GM13977 (cell line): Measurements from ENCODE around the gene TEF.

ENCODE experiments used
- DNase-seq: peaks from one replicate; pipeline ENCODE4 v3.0.0; 2012; ENCODE audit warnings: low spot score
- in situ Hi-C: fragments of 300-500 bp; cut with MboI; formaldehyde crosslinking; loops from one replicate; pipeline ENCODE4 v1.12.0; 2022; ENCODE audit warnings: low sequenced_read_pairs, low pct_unique_long_range_greater_than_20kb, mixed read lengths, inconsistent platforms; ENCODE audit not compliant: unreplicated experiment
- TF ChIP-seq, protein P1 (sequence below): IDR thresholded peaks from 2 replicates; pipeline ENCODE4 v1.5.1; 2012; ENCODE audit warnings: mild to moderate bottlenecking, control low read depth; ENCODE audit not compliant: insufficient read depth; ENCODE audit errors: extremely low read depth, missing control alignments

Gene TEF

DNA sequence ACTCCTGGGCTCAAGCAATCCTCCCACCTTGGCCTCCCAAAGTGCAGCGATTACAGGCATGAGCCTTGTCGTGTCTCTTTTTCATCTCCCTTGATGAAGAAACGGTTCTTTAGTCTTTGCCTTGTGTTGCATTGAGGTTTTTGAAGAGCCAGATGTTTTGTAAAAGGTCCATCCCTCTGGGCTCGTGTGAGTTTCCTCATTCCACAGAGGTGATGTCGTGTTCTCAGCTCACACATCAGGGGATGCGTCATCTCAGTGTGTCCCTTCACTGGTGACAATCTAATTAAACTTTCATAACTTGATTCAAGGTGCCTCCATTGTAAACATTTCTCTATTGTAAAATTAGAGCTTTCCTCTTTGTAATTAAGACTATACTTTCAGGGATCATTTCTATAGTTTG lies 29.7 kb upstream of the TEF start:
- no peak for DNase-seq
- TF ChIP-seq, protein P1, sequence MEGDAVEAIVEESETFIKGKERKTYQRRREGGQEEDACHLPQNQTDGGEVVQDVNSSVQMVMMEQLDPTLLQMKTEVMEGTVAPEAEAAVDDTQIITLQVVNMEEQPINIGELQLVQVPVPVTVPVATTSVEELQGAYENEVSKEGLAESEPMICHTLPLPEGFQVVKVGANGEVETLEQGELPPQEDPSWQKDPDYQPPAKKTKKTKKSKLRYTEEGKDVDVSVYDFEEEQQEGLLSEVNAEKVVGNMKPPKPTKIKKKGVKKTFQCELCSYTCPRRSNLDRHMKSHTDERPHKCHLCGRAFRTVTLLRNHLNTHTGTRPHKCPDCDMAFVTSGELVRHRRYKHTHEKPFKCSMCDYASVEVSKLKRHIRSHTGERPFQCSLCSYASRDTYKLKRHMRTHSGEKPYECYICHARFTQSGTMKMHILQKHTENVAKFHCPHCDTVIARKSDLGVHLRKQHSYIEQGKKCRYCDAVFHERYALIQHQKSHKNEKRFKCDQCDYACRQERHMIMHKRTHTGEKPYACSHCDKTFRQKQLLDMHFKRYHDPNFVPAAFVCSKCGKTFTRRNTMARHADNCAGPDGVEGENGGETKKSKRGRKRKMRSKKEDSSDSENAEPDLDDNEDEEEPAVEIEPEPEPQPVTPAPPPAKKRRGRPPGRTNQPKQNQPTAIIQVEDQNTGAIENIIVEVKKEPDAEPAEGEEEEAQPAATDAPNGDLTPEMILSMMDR, result no peak
- in situ Hi-C loops, result no loop called here

DNA sequence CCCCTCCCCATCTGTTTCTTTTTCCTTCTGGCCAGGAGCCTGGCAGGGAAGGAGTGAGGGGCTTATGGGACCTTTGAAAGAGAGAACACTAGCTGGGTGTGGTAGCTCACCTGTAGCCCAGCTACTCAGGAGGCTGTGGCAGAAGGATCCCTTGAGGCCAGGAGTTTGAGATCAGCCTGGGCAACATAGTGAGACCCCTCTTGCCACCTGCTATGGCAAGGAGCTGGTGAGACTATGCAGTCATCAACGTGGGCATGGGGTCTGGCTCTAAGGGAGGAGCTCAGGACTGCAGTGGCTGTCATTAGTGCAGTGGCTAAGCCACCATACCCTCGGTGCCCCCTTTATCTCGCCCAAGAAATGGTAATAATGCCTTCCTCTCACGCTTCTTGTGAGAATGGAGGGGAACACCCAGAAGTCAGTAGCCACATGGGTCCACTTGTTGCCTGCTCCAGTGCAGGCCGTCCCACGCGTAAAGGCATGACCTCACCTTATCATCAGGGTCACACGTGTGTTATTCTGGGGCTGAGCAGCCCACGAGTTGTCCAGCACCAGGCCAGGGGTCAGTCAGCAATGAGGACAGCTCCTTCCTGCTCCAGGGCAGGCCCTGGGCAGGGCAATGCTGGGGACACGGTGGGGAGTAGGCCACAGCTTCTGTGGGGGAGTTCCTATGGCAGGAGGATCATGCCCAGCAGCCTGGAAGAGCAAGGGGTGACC lies 27.7 kb upstream of the TEF start:
- in situ Hi-C loops, result no loop called here
- TF ChIP-seq, protein P1, result no peak
- DNase-seq, result no peak

DNA sequence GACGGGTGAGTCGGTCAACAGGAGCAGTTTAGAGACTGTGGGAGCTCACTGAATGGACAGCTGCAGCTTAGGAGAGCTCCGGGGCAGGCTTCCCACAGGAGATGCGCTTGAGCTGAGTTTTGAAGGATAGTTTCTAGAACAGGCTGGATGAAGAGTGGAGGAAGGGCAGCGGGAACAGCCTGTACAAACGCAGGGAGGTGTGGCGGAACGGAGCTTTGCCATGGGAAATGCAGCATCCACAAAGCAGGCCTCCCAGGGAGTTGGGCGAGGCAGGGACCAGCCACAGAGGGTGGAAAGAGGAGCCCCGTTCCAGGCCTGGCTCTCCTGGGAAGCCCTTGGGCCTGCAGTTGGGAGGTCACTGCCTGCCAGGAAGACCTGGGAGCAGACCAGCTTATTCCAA lies 26.8 kb upstream of the TEF start:
- TF ChIP-seq, protein P1, result no peak
- in situ Hi-C loops, result no loop called here
- DNase-seq, result no peak

DNA sequence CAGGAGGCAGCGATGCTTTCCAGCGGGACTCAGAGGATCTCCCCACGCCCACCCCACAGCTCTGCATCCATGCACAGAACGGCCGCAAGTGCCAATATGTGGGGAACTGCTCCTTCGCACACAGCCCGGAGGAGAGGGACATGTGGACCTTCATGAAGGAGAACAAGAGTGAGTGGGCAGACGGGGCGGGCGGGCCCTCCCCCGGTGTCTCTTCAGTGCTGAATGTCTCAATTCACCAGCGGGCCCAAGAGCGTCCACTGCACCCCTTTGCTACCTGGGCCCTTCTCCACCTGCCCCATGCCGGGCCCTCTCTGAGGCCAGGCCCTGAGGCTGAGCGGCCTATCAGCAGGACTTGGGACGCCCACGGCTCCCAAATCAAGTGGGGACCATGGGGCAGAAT lies 25.8 kb upstream of the TEF start:
- in situ Hi-C loops, result no loop called here
- TF ChIP-seq, protein P1, result no peak
- no peak for DNase-seq

DNA sequence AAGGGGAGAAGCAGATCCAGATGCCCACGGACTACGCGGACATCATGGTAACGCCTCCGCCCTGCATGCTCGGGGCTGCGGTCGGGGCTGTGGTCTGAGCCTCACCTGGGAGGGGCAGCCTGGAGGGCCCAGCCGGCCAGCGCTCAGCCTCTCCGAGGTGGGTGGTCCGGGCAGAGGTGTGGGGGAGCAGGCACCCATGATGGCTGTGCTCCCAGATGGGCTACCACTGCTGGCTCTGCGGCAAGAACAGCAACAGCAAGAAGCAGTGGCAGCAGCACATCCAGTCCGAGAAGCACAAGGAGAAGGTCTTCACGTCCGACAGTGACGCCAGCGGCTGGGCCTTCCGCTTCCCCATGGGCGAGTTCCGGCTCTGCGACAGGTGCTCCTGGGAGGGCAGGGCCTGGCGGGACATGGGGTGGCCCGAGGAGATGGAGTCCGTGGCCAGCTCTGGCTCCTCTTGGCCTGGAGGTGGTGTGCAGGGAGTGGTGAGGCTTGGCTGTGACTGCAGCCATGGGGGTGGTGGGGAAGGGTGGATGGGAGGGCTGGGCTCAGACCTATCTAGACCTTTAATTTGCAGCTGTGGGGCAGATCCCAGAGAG lies 25.2 kb upstream of the TEF start:
- in situ Hi-C loops, result no loop called here
- TF ChIP-seq, protein P1, result no peak
- DNase-seq, result no peak

DNA sequence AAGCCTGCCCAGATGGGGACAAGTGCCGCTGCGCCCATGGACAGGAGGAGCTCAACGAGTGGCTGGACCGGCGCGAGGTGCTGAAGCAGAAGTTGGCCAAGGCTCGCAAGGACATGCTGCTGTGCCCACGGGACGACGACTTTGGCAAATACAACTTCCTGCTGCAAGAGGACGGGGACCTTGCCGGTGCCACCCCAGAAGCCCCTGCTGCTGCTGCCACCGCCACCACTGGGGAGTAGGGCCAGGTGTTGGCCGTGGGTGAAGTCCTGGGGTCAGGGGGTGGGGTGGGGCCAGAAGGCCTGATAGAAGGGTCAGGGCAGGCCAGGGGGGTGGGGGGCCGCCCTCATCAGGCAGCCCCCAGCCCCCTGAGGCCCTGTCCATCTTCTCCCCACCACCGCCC lies 24.6 kb upstream of the TEF start:
- TF ChIP-seq, protein P1, result no peak
- in situ Hi-C loops, result no loop called here
- DNase-seq, result no peak
